Stimulated activated CD8-positive, alpha-beta memory T cell treated with anti-CD3 and anti-CD28 coated beads, Interleukin-4, amount 100 ng/mL, for 4 hours (primary cell): ENCODE data around the gene USP49.
"Not testable (repeated sequence)": the region's sequence is repeated elsewhere in the genome, so short reads cannot be mapped to it uniquely, and the experiment has no call there.

ENCODE experiments used
- DNase-seq, 2 donors: peaks; one replicate each; pipeline ENCODE4 v3.0.0-alpha.2; 2020; ENCODE audit warnings: low read depth in 2 of 2, low spot score in 1 of 2

USP49 gene

DNA sequence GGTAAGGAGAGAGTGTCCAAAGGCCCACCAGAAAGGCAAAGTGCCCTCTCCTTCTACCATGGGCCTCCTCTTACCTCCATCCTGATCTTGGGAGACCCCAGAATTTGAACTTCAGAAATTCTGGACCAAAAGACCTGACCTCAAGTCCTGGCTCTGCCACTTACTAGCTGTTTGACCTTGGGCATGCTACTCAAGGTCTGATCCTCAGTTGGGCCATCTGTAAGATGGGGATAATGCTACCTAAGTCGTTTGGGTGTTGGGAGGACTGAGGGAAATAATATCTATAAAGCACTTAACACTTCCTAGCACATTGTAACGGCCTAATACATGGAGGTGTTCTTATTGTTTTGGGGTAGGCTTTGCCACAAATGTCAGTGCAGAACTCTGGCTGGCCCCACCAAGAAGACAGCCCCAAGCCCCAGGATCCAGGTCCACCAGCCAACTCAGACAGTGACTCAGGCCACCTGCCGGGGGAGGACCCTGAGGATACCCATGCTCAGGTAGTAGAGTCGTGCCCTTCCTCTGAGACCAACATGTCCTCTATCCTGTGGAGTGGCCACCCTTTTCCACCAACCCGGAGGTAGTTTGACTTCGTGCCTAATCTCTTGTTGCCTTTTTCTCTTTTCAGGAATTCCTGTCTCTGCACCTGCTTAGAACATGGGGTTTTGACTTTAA, 111.9 kb downstream of the USP49 start:
- no peak for DNase-seq

DNA sequence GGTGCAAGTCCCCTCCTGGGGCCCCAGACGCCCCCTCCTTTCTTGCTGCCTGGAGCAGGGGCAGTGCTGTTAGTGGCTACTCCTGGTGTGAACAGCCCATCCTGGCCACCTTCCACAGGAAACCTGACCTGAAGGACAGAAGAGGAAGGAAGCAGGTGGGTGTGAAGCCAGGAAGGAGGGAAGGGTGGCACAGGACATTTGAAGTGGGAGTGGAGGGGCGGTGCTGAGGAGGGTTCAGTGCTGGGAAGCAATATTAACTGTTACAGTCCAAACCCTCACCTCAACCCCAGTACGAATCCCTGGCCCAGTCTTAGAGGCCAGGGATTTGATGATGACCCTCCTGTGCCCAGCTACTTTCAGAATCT, 113.8 kb downstream of the USP49 start:
- no peak for DNase-seq

DNA sequence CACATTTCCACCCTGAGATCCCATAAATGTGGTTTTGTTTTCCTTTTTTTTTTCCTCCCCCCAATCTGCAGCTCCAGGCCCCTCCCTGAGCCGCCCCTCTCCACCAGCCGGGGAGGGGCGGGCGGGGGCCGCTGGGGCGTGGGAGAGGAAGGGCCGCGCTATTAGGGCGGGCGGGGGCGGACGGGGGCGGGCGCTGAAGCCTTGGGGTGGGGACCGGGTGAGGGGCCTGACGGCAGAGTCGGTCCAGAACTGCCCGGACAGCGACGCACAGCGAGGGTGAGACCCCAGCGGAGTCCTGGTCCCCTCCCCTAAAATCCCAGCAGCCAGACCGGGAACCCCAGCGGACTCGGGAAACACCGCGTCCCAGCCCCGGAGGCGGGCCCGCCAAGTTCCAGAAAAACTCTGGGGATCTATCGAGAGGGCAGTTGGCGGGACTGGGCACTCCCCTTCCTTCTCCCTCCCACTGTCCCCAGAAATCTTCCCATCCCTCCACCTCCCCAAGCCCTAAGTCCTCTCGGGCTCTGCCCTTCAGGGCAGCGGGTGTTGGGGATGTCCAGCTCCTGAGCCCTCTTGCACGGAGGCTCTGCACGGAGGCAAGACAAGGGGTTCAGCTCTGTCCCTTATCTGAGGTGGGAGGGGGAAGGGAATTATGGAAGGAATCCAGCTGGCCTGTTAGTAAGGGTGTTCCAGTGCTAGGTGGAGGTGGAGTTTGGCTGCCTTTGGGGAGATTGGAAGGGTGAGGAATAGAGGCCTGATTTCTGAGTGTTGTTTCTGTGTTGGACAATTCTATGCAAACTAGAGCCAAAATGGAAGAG, 114.4 kb downstream of the USP49 start, which contains the start of gene PRICKLE4:
TSS of gene PRICKLE4 (plus strand) at position 232 of the 815 bp plus-strand sequence. CDS start 2,692 bp downstream, outside the sequence.
- no peak for DNase-seq

DNA sequence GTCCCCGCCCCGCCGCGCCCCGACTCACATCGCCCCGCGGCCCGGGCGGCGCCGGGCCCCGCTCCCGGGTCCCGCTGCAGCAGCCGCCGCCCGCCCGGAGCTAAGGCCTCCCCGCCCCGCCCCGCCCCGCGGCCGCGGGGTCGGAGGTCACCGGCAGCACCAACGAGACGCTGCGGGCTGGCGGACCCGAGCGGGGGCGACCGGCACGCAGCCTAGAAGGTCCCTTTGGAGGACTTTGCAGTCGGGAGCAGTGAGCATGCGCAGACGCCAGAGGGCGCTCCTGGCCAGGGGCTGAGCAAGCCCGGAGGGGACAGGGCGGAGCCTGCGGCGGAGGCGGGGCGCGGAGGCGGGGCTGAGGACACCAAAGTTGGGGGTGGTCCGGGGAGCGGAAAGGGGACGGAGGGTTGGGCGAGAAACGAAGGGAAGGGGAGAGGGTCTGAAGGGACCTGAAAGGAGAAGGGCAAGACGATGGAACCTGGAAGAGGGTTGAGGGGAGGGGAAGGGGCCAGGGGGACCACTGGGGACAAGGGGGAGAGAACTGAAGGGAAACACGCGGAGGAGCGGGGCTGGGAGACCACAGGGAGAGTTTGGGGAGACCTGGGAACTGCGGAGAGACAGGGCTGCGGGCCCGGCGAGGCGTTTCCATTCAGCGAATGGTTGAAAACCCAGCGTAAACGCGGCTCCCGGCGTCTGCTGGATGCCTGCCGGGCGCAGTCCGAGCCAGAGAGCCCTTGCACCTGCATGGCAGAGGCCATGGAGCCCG, 115.2 kb downstream of the USP49 start, which contains the start of gene FRS3:
TSS of gene FRS3 (minus strand) at position 113 of the 763 bp plus-strand sequence. CDS start 2,913 bp downstream, outside the sequence.
- DNase-seq, result peak; percentile 98 to 99

DNA sequence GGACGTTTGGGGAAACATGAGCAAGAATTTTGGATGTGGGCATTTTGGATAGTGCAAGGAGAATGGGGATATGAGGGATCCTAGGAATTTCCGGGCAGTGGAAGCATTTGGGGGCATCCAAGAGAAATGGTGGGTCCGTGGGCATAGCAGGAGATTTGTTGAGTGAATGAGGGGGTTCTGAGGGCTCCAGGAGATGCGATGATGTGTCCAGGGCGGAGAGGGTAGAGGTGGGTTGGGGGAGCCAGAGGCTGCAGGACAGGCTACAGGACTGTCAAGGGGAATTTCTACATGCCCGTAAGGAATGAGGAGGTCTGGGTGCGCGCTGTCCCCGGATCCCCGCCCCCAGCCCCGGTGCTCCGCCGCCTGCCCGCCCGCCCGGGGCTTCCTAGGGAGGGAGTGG, 115.8 kb downstream of the USP49 start:
- no peak for DNase-seq

DNA sequence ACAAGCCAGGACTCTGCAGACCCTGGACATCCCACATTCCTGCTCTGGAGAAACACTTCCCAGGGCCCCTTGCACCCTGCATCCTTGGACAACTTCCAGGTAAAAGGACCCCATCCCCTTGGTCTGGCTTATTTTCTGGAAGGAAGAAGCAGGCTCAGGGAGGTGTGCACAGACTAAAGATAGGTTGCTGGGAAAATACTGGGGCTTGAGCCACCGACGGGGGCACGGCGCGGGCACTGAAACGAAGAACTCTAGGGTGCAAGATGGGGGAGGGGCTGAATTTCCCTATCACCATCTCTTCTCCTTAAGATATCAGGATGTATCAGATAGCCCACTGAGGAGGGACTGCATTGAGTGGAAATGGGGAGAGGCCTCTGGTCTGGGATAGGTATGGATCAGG, 116.3 kb downstream of the USP49 start:
- DNase-seq, result no peak

DNA sequence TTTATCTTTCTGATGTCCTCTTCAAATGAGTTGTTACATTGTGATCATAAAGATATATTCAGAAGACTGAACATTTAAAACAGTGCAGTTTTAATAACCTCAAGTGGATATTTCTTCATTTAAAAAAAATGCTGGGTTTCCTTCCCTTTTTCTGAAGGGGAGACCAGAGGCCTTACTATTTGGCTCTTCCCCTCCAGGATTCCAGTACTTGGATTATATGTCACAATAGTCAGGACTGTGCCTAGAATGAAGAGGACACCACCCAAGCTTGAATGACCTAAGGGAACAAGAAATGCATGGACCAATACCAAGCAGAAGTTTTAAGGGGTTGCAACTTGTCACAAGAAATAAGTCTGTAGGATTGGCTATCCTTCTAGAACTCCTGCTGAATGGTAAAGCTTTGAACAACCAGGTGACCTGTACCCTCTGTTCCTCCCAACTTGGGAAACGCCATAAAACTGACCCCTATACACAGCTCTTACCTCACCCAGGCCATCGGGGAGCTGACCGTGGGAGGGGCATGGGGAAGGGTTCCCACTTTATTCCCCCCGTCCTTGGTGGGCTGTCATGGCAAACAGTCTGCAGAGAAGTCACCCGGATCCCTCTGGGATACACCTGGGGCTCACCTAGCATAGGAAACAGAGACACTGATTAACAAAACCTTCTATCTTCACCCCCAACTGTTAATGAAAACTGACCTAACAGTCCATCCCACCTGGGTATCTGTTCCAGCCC, 117.5 kb downstream of the USP49 start:
- no peak for DNase-seq

DNA sequence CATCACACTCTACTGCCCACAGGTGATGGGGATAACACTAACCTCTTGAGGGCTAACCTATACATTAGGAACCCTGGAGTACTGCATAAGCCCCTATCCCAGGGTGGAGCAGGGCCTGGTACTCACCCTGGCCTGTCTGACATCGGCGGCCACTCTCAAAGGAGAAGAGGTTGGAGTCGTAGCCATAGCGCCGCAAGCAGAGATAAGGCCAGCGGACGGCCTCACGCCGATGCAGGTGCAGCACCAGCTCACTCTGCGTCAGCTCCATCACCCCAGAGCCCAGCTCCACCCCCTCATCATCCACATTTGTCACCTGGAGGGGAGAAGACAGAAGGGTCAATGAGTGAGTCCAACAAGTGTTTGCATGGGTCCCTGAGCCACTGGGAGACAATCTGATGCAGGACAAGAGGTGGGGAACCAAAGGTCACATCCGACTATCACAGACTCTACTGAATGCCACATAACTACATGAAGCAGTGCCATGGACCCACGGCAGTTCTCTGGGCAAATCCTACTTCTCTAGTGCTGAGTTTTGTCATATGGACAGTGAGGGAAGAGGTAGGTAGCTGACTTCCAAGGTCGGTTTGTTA, 119.8 kb downstream of the USP49 start:
- no peak for DNase-seq

DNA sequence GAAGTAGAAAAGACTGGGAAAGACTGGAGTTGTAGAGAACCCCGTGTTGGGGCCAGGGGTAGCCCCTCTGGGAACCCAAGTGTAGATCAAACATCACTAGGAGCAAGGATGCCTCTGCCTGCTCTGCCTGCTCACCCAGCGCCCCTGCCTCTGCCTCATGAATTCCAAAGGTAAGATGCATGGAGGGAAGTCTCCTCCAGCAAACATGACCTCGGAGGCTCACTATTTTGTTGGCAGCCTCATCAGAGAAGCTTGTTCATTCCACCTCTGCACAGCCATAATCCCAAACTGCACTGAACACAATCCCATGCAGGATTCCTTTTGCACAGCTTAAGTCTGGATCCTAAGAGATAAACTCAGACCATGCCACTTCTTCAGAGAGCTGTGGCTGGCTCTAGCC, 120.3 kb downstream of the USP49 start:
- DNase-seq, result no peak

DNA sequence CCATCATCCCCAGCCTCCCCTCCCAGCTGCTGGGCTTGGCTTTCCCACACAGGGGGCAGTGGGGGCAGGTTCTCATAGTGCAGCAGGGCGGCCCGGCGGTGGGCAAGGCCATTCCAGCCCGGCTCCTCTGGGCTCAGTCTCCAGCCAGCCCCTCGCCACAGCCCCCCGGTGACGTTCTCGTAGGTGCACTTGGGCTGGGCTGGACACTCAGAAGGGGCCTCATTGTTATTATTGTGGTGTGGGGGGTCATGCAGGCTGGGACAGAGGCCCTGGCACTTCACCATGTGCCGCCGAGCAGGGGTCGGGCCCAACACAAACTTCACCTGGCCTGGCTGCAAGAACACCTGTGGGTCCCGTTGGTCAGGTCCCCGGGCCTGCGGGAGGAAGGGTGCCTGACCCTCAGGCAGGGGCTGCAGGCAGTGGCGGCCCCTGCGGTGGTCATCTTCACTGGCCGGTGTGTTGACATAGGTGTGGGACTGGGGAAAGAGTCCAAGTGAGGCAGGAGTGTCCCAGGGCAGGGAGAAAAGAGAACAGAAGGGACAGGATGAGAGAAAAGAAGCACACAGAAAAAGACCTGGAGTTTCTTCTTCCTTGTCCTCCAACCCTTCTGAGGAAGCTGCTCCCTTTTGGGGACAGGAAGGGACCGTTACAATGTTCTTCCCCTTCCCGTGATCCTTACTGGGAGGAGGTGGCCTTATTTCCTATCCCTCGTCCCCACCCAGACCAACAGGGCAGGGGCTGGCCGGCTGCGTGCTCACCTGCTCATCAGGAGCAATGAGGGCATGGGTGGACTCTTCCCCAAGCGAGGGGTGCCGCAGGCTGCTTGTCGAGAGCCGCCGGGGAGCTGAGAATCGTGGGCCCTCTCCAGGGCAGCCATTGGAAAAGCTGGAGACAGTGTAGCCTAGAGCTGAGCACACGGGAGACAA, 123.9 kb downstream of the USP49 start:
- no peak for DNase-seq

DNA sequence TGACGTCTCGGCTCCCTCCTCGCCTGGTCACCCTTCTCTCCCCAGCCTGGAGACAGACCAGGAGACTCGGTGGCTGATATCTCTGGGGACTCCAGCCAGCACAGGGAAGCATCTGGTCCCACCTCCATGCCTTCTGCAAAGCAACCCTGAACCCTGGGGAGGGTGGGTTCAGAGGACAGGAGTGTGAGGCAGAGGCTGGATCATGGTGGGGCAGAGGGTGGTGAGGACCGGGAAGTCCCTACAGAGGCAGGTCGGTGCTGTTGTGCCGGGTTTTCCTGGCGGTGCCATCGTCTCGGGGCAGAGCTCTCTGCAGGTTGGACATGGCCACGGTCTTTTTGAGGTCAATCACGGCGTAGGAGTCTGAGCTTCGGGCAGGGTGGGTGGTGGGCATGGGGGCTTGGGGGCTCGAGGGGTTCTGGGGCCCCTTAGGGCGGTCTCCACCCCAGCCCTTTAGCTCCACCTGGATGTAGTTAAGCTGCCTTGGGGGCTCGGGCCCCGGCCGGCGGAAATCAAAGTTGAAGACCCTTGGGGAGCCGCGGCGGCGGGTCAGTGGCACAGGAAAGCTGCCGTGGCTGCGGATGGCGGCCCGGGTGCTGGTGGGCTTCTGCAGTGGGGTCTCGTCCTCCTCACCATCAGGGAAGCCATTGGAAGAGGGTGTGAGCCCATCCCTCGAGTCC, 124.7 kb downstream of the USP49 start:
- no peak for DNase-seq

DNA sequence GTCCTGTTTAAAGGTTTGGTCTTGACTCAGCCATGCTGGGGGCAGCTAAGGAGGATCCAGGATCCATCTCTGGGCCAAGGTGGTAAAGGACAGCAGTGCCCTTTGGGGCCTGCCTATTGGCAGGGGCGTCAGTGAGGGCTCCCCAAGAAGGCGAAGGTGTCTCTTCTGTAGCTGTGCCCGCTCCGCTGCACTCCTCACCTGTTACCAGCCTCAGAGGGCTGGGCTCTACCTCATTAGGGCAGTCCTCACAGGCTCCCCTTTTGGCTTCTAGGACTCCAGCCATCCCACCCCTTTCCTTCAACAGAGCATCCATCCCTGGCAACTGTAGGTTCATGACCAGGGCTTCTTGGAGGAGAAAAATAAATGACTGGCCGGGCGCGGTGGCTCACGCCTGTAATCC, 125.8 kb downstream of the USP49 start:
- DNase-seq, result no peak

DNA sequence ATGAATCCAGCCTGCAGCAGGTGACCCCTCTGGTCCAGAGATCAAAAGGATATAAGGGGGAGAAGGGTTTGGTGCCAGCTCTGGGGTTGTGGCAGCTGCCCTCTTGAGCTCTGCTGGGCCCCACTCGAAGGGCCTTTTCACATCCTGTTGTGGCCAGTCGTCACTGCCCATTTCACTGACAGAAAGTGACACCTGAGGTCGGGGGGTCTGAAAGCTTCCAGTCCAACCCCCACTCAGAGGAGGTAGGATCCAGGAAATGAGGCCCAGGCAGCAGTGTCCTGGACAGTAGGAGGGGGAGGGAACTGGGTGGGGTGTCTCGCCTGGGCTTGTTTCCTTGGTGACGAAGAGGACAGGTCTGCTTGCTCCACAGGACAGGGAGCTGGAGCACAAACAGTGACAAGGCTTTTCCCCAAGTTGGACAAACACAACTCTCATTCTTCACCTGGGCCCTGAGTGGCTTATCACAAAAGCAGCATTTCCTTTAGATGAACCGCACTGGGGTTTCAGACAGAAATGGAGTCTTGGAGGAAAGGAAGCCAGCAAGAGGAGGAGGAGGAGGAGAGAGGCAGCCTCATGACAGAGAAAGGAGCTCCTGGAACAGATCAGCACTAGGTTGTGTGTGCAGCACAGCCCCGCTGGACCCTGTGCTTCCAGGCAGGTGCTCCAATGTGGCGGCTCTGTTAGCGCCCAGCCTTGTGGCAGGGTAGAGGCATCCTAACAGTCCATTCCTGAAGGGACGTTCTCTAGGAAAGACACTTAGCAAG, 126.4 kb downstream of the USP49 start:
- DNase-seq, result no peak

DNA sequence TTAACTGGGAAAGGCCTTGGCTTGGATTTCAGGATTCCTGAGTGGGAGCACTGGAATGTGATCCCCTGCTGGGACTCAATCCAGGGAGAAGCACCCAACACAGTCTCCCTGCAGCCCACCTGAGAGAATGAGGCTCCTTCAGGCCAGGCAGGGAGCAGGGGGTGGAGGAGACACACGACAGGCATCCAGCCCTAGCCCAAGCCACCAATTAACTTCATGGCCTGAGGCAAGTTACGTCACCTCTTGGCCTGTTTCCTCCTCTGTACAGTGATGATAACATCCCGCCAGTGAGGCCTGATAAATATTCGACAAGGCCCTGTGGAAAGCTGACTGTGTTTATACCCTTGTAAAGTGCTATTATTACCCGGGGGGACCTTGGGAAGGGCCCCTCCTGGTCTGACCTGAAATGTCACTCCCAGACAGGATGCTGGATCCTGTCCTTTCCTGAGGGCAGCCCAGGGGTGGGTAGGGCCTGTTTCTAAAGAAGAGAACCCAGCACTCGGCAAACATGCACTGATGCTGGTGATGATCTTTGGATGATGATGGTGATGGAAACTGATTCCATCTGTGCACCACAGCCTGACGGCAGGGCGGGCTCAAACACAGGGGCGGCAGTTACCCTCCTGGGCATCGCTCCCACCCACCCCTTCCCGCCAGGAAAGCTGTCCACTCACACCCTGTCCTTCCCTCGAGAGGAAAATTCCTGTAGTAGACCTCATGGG, 127.9 kb downstream of the USP49 start:
- DNase-seq, result no peak

DNA sequence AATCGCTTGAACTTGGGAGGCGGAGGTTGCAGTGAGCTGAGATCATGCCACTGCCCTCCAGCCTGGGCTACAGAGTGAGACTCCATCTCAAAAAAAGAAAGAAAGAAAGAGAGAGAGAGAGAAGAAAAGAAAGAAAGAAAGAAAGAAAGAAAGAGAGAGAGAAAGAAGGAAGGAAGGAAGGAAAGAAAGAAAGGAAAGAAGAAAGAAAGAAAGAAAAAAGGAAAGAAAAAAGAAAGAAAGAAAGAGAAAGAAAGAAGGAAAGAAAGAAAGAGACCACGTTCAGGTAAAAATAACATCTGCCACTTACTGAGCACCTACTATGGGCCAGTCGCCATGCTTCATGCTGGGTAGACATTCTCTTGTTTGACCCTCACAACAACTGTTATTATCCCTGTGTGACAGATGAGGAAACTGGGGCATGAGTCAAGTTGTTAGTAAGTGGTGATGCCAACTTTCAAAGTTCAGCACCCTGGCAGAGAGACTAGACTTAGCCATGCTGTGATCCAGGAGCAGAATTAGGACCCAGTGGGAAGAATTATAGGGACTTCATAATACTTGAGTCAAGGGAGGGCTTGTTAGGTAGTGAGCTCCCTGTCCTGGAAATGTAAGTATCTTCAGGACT, 129.0 kb downstream of the USP49 start:
- not testable (repeated sequence) for DNase-seq

DNA sequence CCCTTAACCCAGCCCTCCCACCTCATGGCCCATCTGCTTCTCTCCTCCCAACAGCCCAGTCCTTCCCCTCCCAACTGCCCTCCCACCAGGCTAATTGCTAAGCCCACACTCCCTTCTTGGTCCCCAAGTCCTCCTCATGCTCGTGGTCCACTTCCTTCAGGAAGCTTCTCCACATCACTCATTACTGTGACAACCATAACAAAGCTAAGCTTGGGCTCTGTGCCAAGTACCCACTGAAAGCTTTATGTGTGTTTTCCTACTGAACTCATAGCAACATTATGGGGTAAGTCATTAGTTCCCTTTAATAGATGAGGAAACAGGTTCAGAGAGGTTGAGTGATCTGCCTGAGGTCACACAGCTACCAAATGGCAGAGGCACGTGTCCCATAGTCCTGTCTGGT, 131.7 kb downstream of the USP49 start:
- DNase-seq, result no peak

DNA sequence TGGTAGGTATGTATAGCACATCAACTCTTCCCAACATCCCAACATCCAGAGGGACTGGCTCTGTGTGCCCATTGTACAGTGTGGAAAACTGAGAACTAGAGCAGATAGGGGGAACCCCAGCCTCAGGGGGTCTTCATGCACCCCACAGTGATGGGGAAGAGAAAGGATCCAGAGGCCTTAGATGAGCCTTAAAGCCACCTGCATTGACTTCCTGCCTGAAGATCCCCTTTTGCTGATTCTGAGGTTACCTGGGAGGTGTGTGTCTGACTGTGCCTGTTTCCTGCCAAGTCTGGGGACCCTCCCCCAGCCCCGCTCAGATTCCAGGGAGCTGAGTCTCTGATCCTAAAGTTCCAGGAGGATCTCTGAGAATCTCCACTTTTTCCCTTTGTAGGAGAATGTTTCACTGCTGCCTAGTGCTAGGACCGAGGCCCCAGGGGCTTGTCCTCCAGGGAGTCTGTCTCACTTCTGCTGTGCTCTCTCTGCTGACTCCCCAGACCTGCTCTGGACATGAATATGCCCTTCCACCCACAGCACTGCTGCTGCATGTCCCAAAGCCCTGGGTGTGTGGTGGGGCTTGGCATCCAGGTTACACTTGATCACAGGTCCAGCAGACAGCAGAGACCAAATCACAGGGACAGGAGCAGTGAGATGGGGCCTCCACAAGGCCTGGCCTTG, 135.1 kb downstream of the USP49 start:
- DNase-seq, result no peak
